ENCODE results near the gene FAR2. TPM values are rescaled to one million over a fixed set of nuclear protein-coding genes. Genes with fewer than 3 reads are reported as not detected.

The FAR2 gene
- total and polyA plus RNA-seq, 8 donors: 1.7 to 96.7 (median 3.3) TPM; not detected in 1

GRCh38 chr12:29275834-29276233 lies 126.8 kb downstream of the FAR2 start:
- Histone ChIP-seq H3K27ac (no peak overlapping the region), H3K27me3 (no peaks in the 10 kb centered on the region), H3K36me3 (peaks cover 0 to 5% (median 0%) of the 10 kb centered on the region in 4 donors), H3K4me1 (no peaks in the 10 kb centered on the region), H3K4me3 (no peak overlapping the region), H3K9me3 (no peaks in the 10 kb centered on the region)
- TF ChIP-seq EP300 (IDR thresholded peaks at IDR 0.05) (no peak), POLR2A (IDR thresholded peaks at IDR 0.05) (no peak), POLR2AphosphoS5 (IDR thresholded peaks at IDR 0.05) (no peak), CTCF (IDR thresholded peaks at IDR 0.05) (no peak)
- WGBS, 5 donors: 81 to 89% (median 85%) methylated on average over 3 of the region's 3 CpGs
- DNase-seq: no peak
- intact Hi-C loops (cut with DNase I; ENCODE audit: low total_unique reads): no loop called here

- Histone ChIP-seq H3K4me3 (no peak overlapping the region), H3K4me1 (no peaks in the 10 kb centered on the region), H3K27ac (no peak overlapping the region), H3K9me3 (no peaks in the 10 kb centered on the region), H3K27me3 (no peaks in the 10 kb centered on the region), H3K36me3 (peaks cover 0 to 5% (median 0%) of the 10 kb centered on the region in 4 donors)
- TF ChIP-seq CTCF (IDR thresholded peaks at IDR 0.05) (no peak), POLR2AphosphoS5 (IDR thresholded peaks at IDR 0.05) (no peak), POLR2A (IDR thresholded peaks at IDR 0.05) (no peak), EP300 (IDR thresholded peaks at IDR 0.05) (no peak)
- no peak for DNase-seq
- WGBS, 5 donors: 85 to 94% (median 89%) methylated on average over 4 of the region's 4 CpGs
- intact Hi-C loops (cut with DNase I; ENCODE audit: low total_unique reads): no loop called here
Observed at GRCh38 chr12:29277231-29277630, 128.2 kb downstream of the FAR2 start.

- no peak for DNase-seq
- intact Hi-C loops (cut with DNase I; ENCODE audit: low total_unique reads): no loop called here
- 57 to 90% (median 80%) methylated on average over 3 of the region's 3 CpGs for WGBS, 5 donors
- no peak overlapping the region for H3K27ac ChIP-seq
- H3K27me3 ChIP-seq: no peaks in the 10 kb centered on the region
- no peak overlapping the region for H3K4me3 ChIP-seq
- no peaks in the 10 kb centered on the region for H3K4me1 ChIP-seq
- no peaks in the 10 kb centered on the region for H3K36me3 ChIP-seq
- H3K9me3 ChIP-seq: no peaks in the 10 kb centered on the region
- TF ChIP-seq EP300 (IDR thresholded peaks at IDR 0.05) (no peak), CTCF (IDR thresholded peaks at IDR 0.05) (no peak), POLR2AphosphoS5 (IDR thresholded peaks at IDR 0.05) (no peak), POLR2A (IDR thresholded peaks at IDR 0.05) (no peak)
Observed at GRCh38 chr12:29278673-29279420, 129.8 kb downstream of the FAR2 start.

GRCh38 chr12:29281371-29282005 lies 132.4 kb downstream of the FAR2 start:
- no peak for TF ChIP-seq POLR2AphosphoS5 (IDR thresholded peaks at IDR 0.05)
- TF ChIP-seq EP300 (IDR thresholded peaks at IDR 0.05): no peak
- TF ChIP-seq CTCF (IDR thresholded peaks at IDR 0.05): no peak
- no peak for TF ChIP-seq POLR2A (IDR thresholded peaks at IDR 0.05)
- H3K27ac ChIP-seq: no peak overlapping the region
- WGBS, 5 donors: 75 to 83% (median 77%) methylated on average over 5 of the region's 5 CpGs
- H3K9me3 ChIP-seq: no peaks in the 10 kb centered on the region
- no peaks in the 10 kb centered on the region for H3K4me1 ChIP-seq
- H3K36me3 ChIP-seq: no peaks in the 10 kb centered on the region
- no peaks in the 10 kb centered on the region for H3K27me3 ChIP-seq
- intact Hi-C loops (cut with DNase I; ENCODE audit: low total_unique reads): no loop called here
- no peak overlapping the region for H3K4me3 ChIP-seq
- DNase-seq: no peak
